Panc1 (cell line): ENCODE results near the gene ENPP6. TPM values are rescaled to one million over a fixed set of nuclear protein-coding genes. Genes with fewer than 3 reads are reported as not detected.

Source experiments
- ATAC-seq: fragments of 200-7000 bp; cut with Tn5 transposase; 2 replicates; pipeline ENCODE4 v1.9.1; 2020; ENCODE audit warnings: mild to moderate bottlenecking, moderate library complexity
- BruUV-seq: library from RNA; stranded (reverse); fragments of 400-500 nt; replicated peaks from 2 replicates; lab custom pipeline; 2021; lab: Mats Ljungman, UMichigan
- CTCF ChIA-PET: fragments of 300-600 bp; sonication (Branson Sonifier 250); formaldehyde crosslinking; loops from one replicate; lab custom pipeline; 2022; ENCODE audit warnings: antibody characterized with exemption; lab: Charles Lee
- POLR2A ChIA-PET: fragments of 300-600 bp; sonication (Branson Sonifier 250); formaldehyde crosslinking; loops from one replicate; lab custom pipeline; 2022; ENCODE audit warnings: antibody characterized with exemption; lab: Charles Lee
- DNase-seq: peaks from one replicate; pipeline ENCODE4 v3.0.0-alpha.2; 2010; ENCODE audit warnings: low read depth, low spot score
- H3K27ac ChIP-seq: 2 replicates; pipeline ENCODE4 v1.5.1; 2011; ENCODE audit warnings: mild to moderate bottlenecking, low read length, inconsistent platforms
- H3K27me3 ChIP-seq: fragments of 200-500 bp; sonication (Bioruptor generic); 2 replicates; pipeline ENCODE4 v1.6.0; 2014; ENCODE audit warnings: low read length, inconsistent platforms; ENCODE audit not compliant: control insufficient read depth, insufficient read depth
- H3K36me3 ChIP-seq: fragments of 200-500 bp; sonication (Bioruptor generic); 2 replicates; pipeline ENCODE4 v1.5.1; 2014; ENCODE audit warnings: inconsistent platforms, mild to moderate bottlenecking, low read length, moderate library complexity; ENCODE audit not compliant: control insufficient read depth, insufficient read depth
- H3K4me1 ChIP-seq: 2 replicates; pipeline ENCODE4 v1.5.1; 2011; ENCODE audit warnings: inconsistent platforms, mild to moderate bottlenecking, low read length, moderate library complexity; ENCODE audit not compliant: control insufficient read depth, insufficient read depth
- H3K4me3 ChIP-seq, 2 experiments: 2 replicates each; pipeline ENCODE4 v1.5.1; 2011 to 2012; ENCODE audit warnings: low read depth in 2 of 2, low read length in 2 of 2, mild to moderate bottlenecking in 2 of 2, inconsistent platforms in 1 of 2, moderate library complexity in 1 of 2
- H3K9me3 ChIP-seq: fragments of 200-500 bp; sonication (Bioruptor generic); 2 replicates; pipeline ENCODE4 v1.5.1; 2014; ENCODE audit warnings: low read depth, mild to moderate bottlenecking, inconsistent platforms, low read length, moderate library complexity; ENCODE audit not compliant: control insufficient read depth, insufficient read depth
- POLR2AphosphoS5 ChIP-seq: IDR thresholded peaks from 2 replicates; pipeline ENCODE4 v1.6.1; 2012; ENCODE audit warnings: mild to moderate bottlenecking, low read depth, low read length, moderate library complexity
- SIN3A ChIP-seq: IDR thresholded peaks from 2 replicates; pipeline ENCODE4 v1.6.1; 2012; ENCODE audit warnings: low read depth, mild to moderate bottlenecking, low read length, moderate library complexity, borderline replicate concordance; ENCODE audit not compliant: insufficient read depth
- TCF7L2 ChIP-seq: IDR thresholded peaks from 2 replicates; pipeline ENCODE4 v1.6.1; 2011; ENCODE audit warnings: mild to moderate bottlenecking, low read depth, low read length, inconsistent platforms
- in situ Hi-C: cut with HindIII; loops from 2 replicates; pipeline ENCODE4 v1.10.0; 2016; ENCODE audit warnings: low sequenced_read_pairs, low pct_unique_long_range_greater_than_20kb
- intact Hi-C: fragments of 100-400 bp; cut with micrococcal nuclease; formaldehyde crosslinking; loops from one replicate; pipeline ENCODE4 v1.10.0; 2022; ENCODE audit not compliant: unreplicated experiment
- total RNA-seq: library from RNA; stranded (reverse); gene quantifications from one replicate; pipeline ENCODE4 v1.2.1, GENCODE V29; 2021; ENCODE audit not compliant: unreplicated experiment
- TF ChIP-seq, protein P1 (sequence below): fragments of 450-650 bp; IDR thresholded peaks from 2 replicates; pipeline ENCODE4 v1.5.1; 2017; ENCODE audit warnings: mild to moderate bottlenecking
- TF ChIP-seq, protein P2 (sequence below), 2 experiments: IDR thresholded peaks; 2 replicates each; pipeline ENCODE4 v1.6.1; 2011 to 2012; ENCODE audit warnings: low read depth in 2 of 2, control low read depth in 1 of 2, low read length in 1 of 2, mild to moderate bottlenecking in 1 of 2, moderate library complexity in 1 of 2; ENCODE audit not compliant: insufficient read depth in 1 of 2

Gene ENPP6
- total RNA-seq, 1 experiment from 2014 or later, result not detected

DNA sequence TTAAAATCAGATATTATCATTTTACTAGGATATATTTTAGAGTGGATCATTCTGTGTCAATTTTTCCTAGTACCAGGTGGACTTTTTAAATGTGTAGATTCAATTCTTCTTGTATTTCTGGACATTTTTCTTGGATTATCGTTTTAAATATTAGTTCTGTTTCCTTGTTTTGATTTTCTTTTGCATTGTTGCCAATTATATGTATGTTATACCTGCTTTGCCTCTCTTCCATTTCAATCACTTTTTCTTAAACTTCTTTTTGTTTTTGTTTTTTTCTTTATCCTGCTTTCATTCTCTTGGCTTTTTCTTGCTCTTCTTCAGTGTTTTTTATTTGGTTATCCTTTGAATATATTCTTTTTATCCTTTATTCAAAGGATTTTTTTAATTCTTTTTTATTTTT lies 171.5 kb downstream of the ENPP6 start:
- Histone ChIP-seq H3K27ac (no peak overlapping the region), H3K9me3 (no peaks in the 10 kb centered on the region), H3K4me3 (no peak overlapping the region), H3K4me1 (no peaks in the 10 kb centered on the region), H3K27me3 (no peaks in the 10 kb centered on the region), H3K36me3 (no peaks in the 10 kb centered on the region)
- no peak for TF ChIP-seq TCF7L2
- TF ChIP-seq SIN3A, result no peak
- TF ChIP-seq, protein P1, sequence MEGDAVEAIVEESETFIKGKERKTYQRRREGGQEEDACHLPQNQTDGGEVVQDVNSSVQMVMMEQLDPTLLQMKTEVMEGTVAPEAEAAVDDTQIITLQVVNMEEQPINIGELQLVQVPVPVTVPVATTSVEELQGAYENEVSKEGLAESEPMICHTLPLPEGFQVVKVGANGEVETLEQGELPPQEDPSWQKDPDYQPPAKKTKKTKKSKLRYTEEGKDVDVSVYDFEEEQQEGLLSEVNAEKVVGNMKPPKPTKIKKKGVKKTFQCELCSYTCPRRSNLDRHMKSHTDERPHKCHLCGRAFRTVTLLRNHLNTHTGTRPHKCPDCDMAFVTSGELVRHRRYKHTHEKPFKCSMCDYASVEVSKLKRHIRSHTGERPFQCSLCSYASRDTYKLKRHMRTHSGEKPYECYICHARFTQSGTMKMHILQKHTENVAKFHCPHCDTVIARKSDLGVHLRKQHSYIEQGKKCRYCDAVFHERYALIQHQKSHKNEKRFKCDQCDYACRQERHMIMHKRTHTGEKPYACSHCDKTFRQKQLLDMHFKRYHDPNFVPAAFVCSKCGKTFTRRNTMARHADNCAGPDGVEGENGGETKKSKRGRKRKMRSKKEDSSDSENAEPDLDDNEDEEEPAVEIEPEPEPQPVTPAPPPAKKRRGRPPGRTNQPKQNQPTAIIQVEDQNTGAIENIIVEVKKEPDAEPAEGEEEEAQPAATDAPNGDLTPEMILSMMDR, result no peak
- TF ChIP-seq POLR2AphosphoS5, result no peak
- TF ChIP-seq, protein P2, sequence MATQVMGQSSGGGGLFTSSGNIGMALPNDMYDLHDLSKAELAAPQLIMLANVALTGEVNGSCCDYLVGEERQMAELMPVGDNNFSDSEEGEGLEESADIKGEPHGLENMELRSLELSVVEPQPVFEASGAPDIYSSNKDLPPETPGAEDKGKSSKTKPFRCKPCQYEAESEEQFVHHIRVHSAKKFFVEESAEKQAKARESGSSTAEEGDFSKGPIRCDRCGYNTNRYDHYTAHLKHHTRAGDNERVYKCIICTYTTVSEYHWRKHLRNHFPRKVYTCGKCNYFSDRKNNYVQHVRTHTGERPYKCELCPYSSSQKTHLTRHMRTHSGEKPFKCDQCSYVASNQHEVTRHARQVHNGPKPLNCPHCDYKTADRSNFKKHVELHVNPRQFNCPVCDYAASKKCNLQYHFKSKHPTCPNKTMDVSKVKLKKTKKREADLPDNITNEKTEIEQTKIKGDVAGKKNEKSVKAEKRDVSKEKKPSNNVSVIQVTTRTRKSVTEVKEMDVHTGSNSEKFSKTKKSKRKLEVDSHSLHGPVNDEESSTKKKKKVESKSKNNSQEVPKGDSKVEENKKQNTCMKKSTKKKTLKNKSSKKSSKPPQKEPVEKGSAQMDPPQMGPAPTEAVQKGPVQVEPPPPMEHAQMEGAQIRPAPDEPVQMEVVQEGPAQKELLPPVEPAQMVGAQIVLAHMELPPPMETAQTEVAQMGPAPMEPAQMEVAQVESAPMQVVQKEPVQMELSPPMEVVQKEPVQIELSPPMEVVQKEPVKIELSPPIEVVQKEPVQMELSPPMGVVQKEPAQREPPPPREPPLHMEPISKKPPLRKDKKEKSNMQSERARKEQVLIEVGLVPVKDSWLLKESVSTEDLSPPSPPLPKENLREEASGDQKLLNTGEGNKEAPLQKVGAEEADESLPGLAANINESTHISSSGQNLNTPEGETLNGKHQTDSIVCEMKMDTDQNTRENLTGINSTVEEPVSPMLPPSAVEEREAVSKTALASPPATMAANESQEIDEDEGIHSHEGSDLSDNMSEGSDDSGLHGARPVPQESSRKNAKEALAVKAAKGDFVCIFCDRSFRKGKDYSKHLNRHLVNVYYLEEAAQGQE (IDR thresholded peaks at IDR 0.05; ENCODE audit: insufficient read depth in 1 of 2, low read depth in 2 of 2, low read length in 1 of 2), result no peak
- in situ Hi-C loops (no loop called here), intact Hi-C loops (no loop called here)
- DNase-seq (no peak), ATAC-seq (no peak)
- BruUV-seq, result no TSS peak
- CTCF ChIA-PET, result no interaction called here
- POLR2A ChIA-PET, result no interaction called here

DNA sequence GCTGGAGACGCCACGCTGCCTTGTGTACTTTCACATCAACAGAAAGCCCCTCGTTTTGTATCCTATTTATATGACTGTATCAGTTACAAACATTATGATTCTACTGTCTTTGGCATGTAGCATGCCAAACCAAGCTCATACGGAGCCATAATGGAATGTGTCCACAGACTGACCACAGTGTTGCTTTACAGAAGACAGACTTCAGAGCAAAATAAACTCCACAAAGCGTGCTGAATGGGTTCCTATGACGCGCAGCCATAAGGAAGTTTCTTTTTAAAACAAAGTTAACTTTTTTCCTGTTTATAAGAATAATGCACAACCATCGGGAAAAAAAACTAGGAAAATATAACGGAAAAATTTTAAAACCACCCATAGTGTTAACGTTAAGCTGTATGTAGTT lies 176.5 kb downstream of the ENPP6 start:
- Histone ChIP-seq H3K27ac (no peak overlapping the region), H3K4me3 (no peak overlapping the region), H3K36me3 (no peaks in the 10 kb centered on the region), H3K27me3 (no peaks in the 10 kb centered on the region; the same call in 1 of the 2 replicates), H3K4me1 (no peaks in the 10 kb centered on the region), H3K9me3 (no peaks in the 10 kb centered on the region)
- ATAC-seq, result no peak
- in situ Hi-C loops (no loop called here), intact Hi-C loops (no loop called here)
- DNase-seq, result no peak
- CTCF ChIA-PET, result no interaction called here
- no TSS peak for BruUV-seq
- TF ChIP-seq POLR2AphosphoS5 (no peak), SIN3A (no peak), TCF7L2 (no peak)
- TF ChIP-seq, protein P2 (IDR thresholded peaks at IDR 0.05; ENCODE audit: insufficient read depth in 1 of 2, low read depth in 2 of 2, low read length in 1 of 2), result no peak
- TF ChIP-seq, protein P1, result no peak
- POLR2A ChIA-PET, result no interaction called here
